CD8-positive, alpha-beta memory T cell (primary cell): ENCODE measurements around the gene ANO1. TPM values are rescaled to one million over a fixed set of nuclear protein-coding genes. Genes with fewer than 3 reads are reported as not detected.

Experiments used
- CTCF ChIA-PET: fragments of 350-600 bp; sonication (Branson Sonifier 250); formaldehyde crosslinking; loops from one replicate; lab custom pipeline; 2021; ENCODE audit warnings: antibody characterized with exemption; lab: Charles Lee
- POLR2A ChIA-PET: fragments of 350-600 bp; sonication (Branson Sonifier 250); formaldehyde crosslinking; loops from one replicate; lab custom pipeline; 2021; ENCODE audit warnings: antibody characterized with exemption; lab: Charles Lee
- DNase-seq, 5 donors: peaks; one replicate each; pipeline versions ENCODE4 v3.0.0 to v3.0.0-alpha.2; 2020 to 2022; ENCODE audit warnings: mixed read lengths in 1 of 5
- H3K27ac ChIP-seq: one replicate; pipeline ENCODE4 v1.7.0; 2013; ENCODE audit warnings: low read depth, mild to moderate bottlenecking, low read length, moderate library complexity
- H3K27me3 ChIP-seq: 2 replicates; pipeline ENCODE4 v1.7.0; 2013; ENCODE audit warnings: low read length, mild to moderate bottlenecking; ENCODE audit not compliant: insufficient read depth, poor library complexity, severe bottlenecking
- H3K36me3 ChIP-seq: 2 replicates; pipeline ENCODE4 v1.7.0; 2013; ENCODE audit warnings: mild to moderate bottlenecking, low read length, moderate library complexity; ENCODE audit not compliant: insufficient read depth
- H3K4me1 ChIP-seq: 2 replicates; pipeline ENCODE4 v1.7.0; 2013; ENCODE audit warnings: mild to moderate bottlenecking, low read length, moderate library complexity; ENCODE audit not compliant: insufficient read depth
- H3K4me3 ChIP-seq: 2 replicates; pipeline ENCODE4 v1.7.0; 2013; ENCODE audit warnings: mild to moderate bottlenecking, low read length
- H3K9me3 ChIP-seq: 2 replicates; pipeline ENCODE4 v1.7.0; 2013; ENCODE audit warnings: mild to moderate bottlenecking, low read length
- H3K27ac Mint-ChIP-seq, 8 donors: one replicate each; pipeline ENCODE4 v1.8.0; 2020 to 2021; ENCODE audit warnings: mixed read lengths in 8 of 8, mild to moderate bottlenecking in 6 of 8, inconsistent platforms in 3 of 8, moderate library complexity in 3 of 8
- H3K27me3 Mint-ChIP-seq, 2 donors: one replicate each; pipeline ENCODE4 v1.8.0; 2020 to 2021; ENCODE audit warnings: mixed read lengths in 2 of 2, mild to moderate bottlenecking in 1 of 2, moderate library complexity in 1 of 2
- H3K36me3 Mint-ChIP-seq, 3 donors: one replicate each; pipeline ENCODE4 v1.8.0; 2020 to 2021; ENCODE audit warnings: mixed read lengths in 3 of 3, inconsistent platforms in 1 of 3, mild to moderate bottlenecking in 1 of 3
- H3K4me1 Mint-ChIP-seq, 3 donors: one replicate each; pipeline ENCODE4 v1.8.0; 2020 to 2021; ENCODE audit warnings: mixed read lengths in 3 of 3, inconsistent platforms in 1 of 3, mild to moderate bottlenecking in 1 of 3
- H3K4me3 Mint-ChIP-seq, 7 donors: one replicate each; pipeline ENCODE4 v1.8.0; 2020 to 2021; ENCODE audit warnings: mixed read lengths in 7 of 7, mild to moderate bottlenecking in 6 of 7, moderate library complexity in 4 of 7, inconsistent platforms in 2 of 7
- H3K9me3 Mint-ChIP-seq, 5 donors: one replicate each; pipeline ENCODE4 v1.8.0; 2020 to 2022; ENCODE audit warnings: mixed read lengths in 5 of 5, mild to moderate bottlenecking in 3 of 5, moderate library complexity in 2 of 5, inconsistent platforms in 1 of 5
- polyA plus RNA-seq: library from polyadenylated mRNA; unstranded; fragments of 300-500 nt; fragmentation: Illumina TruSeq; gene quantifications from one replicate; pipeline ENCODE4 v1.2.3, GENCODE V29; 2021
- total RNA-seq, 2 experiments: library from RNA; stranded (reverse); gene quantifications; one replicate each; pipeline ENCODE4 v1.2.3, GENCODE V29; 2021

Gene ANO1
- total and polyA plus RNA-seq, 3 experiments from 2014 or later: not detected

DNA sequence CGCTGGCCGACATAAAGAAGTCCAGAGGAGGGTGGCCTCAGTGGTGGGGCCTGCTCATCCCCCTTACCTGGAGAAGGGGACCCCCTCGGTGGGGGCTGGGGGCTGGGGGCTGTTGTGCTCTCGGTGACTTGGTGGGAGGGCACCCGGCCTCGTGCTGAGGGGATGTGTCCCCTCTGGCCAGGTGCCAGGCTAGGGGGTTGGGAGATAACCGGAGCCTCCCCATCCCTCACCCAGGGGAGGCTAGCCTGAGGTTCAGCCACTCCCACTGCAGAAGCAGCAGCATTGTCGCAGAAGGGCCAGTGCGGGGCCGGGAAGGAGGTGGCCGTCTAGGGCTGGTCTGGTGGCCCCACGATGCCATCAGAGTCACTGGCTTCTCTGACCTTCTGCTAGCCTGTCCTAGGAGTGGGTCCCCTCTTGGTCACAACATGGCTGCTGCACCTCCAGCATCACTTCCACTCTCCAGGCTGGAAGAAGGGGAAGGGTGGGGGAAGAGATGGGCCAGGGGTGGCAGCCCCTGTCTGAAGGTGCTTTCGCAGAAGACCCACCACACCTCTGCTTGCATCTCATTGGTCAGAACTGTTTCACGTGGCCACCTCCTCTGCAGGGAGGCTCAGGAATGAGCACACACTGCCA, 80.8 kb downstream of the ANO1 start:
- no peak for DNase-seq
- ChIA-PET POLR2A (no interaction called here), CTCF (no interaction called here)
- H3K4me3 ChIP-seq: no peak overlapping the region
- Mint-ChIP-seq H3K4me1 (no peaks in the 10 kb centered on the region), H3K27ac (no peak overlapping the region), H3K27me3 (peaks cover 8 to 14% of the 10 kb centered on the region in 2 donors), H3K36me3 (no peaks in the 10 kb centered on the region), H3K4me3 (no peak overlapping the region), H3K9me3 (peaks cover 0 to 3% (median 0%) of the 10 kb centered on the region in 5 donors)
- no peaks in the 10 kb centered on the region for H3K27me3 ChIP-seq
- H3K9me3 ChIP-seq: no peaks in the 10 kb centered on the region
- no peaks in the 10 kb centered on the region for H3K36me3 ChIP-seq
- no peak overlapping the region for H3K27ac ChIP-seq
- no peaks in the 10 kb centered on the region for H3K4me1 ChIP-seq

DNA sequence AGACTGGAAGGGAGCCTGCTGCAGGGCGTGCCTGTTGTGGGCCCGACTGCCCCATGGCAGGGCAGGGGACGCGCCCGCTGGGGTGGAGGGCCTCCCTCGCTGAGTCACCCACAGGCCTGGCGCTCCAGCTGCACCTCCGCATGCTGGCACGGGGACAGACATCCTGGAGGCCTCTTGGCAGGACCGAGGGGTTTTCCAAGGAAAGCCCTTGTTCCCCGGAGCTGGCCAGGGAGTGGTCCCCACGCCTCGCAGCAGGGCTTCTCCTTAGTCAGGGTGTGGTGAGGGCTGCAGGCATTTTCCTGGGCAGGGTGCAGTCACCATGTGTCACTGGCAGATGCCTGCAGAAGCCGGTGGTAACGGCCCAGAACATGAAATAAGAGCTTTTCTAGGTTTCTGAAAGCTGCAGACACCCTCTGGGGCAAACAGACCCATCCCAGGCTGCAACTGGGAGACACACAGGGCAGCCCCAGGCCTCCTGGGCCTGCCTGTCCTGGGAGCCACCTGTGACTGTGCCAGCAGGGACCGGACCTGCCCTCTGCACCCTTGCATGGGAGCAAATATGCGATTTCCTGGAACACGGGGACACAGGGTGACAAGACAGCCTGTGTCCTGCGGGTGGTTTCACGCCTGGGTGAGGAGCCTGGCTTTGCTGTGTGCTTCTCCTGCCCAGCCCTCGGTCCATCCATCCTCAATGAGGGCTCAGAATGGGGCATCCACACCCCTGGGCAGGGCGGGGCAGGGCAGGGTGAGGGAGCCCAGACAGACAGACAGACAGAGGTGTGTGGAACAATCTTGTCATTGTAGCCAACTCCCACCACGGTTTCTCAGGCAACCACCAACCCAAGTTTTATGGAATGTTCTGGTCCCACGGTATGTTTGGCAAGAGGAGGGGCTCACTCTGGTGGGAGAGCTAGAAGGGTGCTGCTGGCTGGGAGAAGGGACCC, 81.8 kb downstream of the ANO1 start:
- peaks cover 8 to 14% of the 10 kb centered on the region in 2 donors for H3K27me3 Mint-ChIP-seq
- ChIA-PET POLR2A (no interaction called here), CTCF (no interaction called here)
- Histone ChIP-seq H3K27me3 (no peaks in the 10 kb centered on the region), H3K27ac (no peak overlapping the region), H3K4me1 (no peaks in the 10 kb centered on the region), H3K9me3 (no peaks in the 10 kb centered on the region), H3K4me3 (no peak overlapping the region), H3K36me3 (no peaks in the 10 kb centered on the region)
- H3K27ac Mint-ChIP-seq: no peak overlapping the region
- H3K4me3 Mint-ChIP-seq: no peak overlapping the region
- H3K36me3 Mint-ChIP-seq: no peaks in the 10 kb centered on the region
- H3K9me3 Mint-ChIP-seq: peaks cover 0 to 3% (median 0%) of the 10 kb centered on the region in 5 donors
- no peaks in the 10 kb centered on the region for H3K4me1 Mint-ChIP-seq
- DNase-seq: no peak

GRCh38 chr11:70161043-70161625, 83.0 kb downstream of the ANO1 start:
- H3K4me1 ChIP-seq: no peaks in the 10 kb centered on the region
- H3K36me3 ChIP-seq: no peaks in the 10 kb centered on the region
- peaks cover 8 to 14% of the 10 kb centered on the region in 2 donors for H3K27me3 Mint-ChIP-seq
- no peaks in the 10 kb centered on the region for H3K27me3 ChIP-seq
- ChIA-PET POLR2A (no interaction called here), CTCF (no interaction called here)
- no peaks in the 10 kb centered on the region for H3K9me3 Mint-ChIP-seq
- no peak overlapping the region for H3K4me3 Mint-ChIP-seq
- no peak overlapping the region for H3K4me3 ChIP-seq
- H3K36me3 Mint-ChIP-seq: no peaks in the 10 kb centered on the region
- no peaks in the 10 kb centered on the region for H3K9me3 ChIP-seq
- H3K27ac ChIP-seq: no peak overlapping the region
- no peak for DNase-seq
- no peaks in the 10 kb centered on the region for H3K4me1 Mint-ChIP-seq
- H3K27ac Mint-ChIP-seq: no peak overlapping the region

- Mint-ChIP-seq H3K27me3 (peaks cover 2 to 30% of the 10 kb centered on the region in 2 donors), H3K4me1 (no peaks in the 10 kb centered on the region), H3K27ac (no peak overlapping the region), H3K9me3 (no peaks in the 10 kb centered on the region), H3K36me3 (no peaks in the 10 kb centered on the region), H3K4me3 (no peak overlapping the region)
- POLR2A ChIA-PET: no interaction called here
- Histone ChIP-seq H3K4me3 (no peak overlapping the region), H3K9me3 (no peaks in the 10 kb centered on the region), H3K27me3 (no peaks in the 10 kb centered on the region), H3K4me1 (no peaks in the 10 kb centered on the region), H3K36me3 (no peaks in the 10 kb centered on the region), H3K27ac (no peak overlapping the region)
- no peak for DNase-seq
- CTCF ChIA-PET: no interaction called here
These were observed 86.6 kb downstream of the ANO1 start for GRCh38 chr11:70164705-70165104.

- DNase-seq: no peak
- Histone ChIP-seq H3K27ac (no peak overlapping the region), H3K4me3 (no peak overlapping the region), H3K9me3 (no peaks in the 10 kb centered on the region), H3K4me1 (no peaks in the 10 kb centered on the region), H3K36me3 (no peaks in the 10 kb centered on the region), H3K27me3 (no peaks in the 10 kb centered on the region)
- H3K9me3 Mint-ChIP-seq: no peaks in the 10 kb centered on the region
- H3K4me3 Mint-ChIP-seq: no peak overlapping the region
- ChIA-PET CTCF (no interaction called here), POLR2A (no interaction called here)
- no peaks in the 10 kb centered on the region for H3K4me1 Mint-ChIP-seq
- H3K27me3 Mint-ChIP-seq: peaks cover 2 to 28% of the 10 kb centered on the region in 2 donors
- no peak overlapping the region for H3K27ac Mint-ChIP-seq
- no peaks in the 10 kb centered on the region for H3K36me3 Mint-ChIP-seq
These were observed 89.0 kb downstream of the ANO1 start for GRCh38 chr11:70167120-70167519.

GRCh38 chr11:70167723-70168404, 89.7 kb downstream of the ANO1 start:
- POLR2A ChIA-PET: no interaction called here
- Histone ChIP-seq H3K36me3 (no peaks in the 10 kb centered on the region), H3K27ac (no peak overlapping the region), H3K27me3 (no peaks in the 10 kb centered on the region), H3K4me1 (no peaks in the 10 kb centered on the region), H3K4me3 (no peak overlapping the region), H3K9me3 (no peaks in the 10 kb centered on the region)
- DNase-seq: no peak
- Mint-ChIP-seq H3K27me3 (peaks cover 2 to 25% of the 10 kb centered on the region in 2 donors), H3K9me3 (no peaks in the 10 kb centered on the region), H3K4me1 (no peaks in the 10 kb centered on the region), H3K27ac (no peak overlapping the region), H3K36me3 (no peaks in the 10 kb centered on the region), H3K4me3 (no peak overlapping the region)
- CTCF ChIA-PET: no interaction called here

DNA sequence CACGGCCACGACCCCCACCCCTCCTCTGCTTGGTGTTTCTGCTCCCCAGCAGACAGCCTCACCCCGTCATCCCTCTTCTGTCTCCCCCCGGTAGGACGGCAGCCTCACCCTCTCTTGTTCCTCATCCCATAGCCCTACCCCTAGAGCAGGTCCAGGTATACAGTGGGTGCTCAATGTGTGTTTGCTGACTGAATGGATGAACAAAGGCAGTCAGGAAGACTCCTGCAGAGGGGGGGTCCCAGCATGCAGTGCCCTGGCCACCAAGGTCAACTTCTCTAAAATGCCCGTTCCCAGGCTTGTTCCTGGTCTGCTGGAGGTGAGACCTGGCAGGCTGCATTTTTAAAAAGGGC, 90.3 kb downstream of the ANO1 start:
- no peak for DNase-seq
- no peaks in the 10 kb centered on the region for H3K4me1 ChIP-seq
- POLR2A ChIA-PET: no interaction called here
- CTCF ChIA-PET: no interaction called here
- no peaks in the 10 kb centered on the region for H3K9me3 ChIP-seq
- H3K36me3 Mint-ChIP-seq: no peaks in the 10 kb centered on the region
- peaks cover 2 to 21% of the 10 kb centered on the region in 2 donors for H3K27me3 Mint-ChIP-seq
- H3K4me1 Mint-ChIP-seq: no peaks in the 10 kb centered on the region
- H3K36me3 ChIP-seq: no peaks in the 10 kb centered on the region
- H3K27ac Mint-ChIP-seq: no peak overlapping the region
- no peak overlapping the region for H3K4me3 Mint-ChIP-seq
- H3K27me3 ChIP-seq: no peaks in the 10 kb centered on the region
- no peaks in the 10 kb centered on the region for H3K9me3 Mint-ChIP-seq
- no peak overlapping the region for H3K4me3 ChIP-seq
- H3K27ac ChIP-seq: no peak overlapping the region

- no peaks in the 10 kb centered on the region for H3K4me1 ChIP-seq
- Mint-ChIP-seq H3K27me3 (peaks cover 2 to 21% of the 10 kb centered on the region in 2 donors), H3K4me1 (no peaks in the 10 kb centered on the region), H3K9me3 (no peaks in the 10 kb centered on the region), H3K4me3 (no peak overlapping the region), H3K36me3 (no peaks in the 10 kb centered on the region), H3K27ac (no peak overlapping the region)
- no peaks in the 10 kb centered on the region for H3K36me3 ChIP-seq
- no peak overlapping the region for H3K27ac ChIP-seq
- CTCF ChIA-PET: no interaction called here
- no peak overlapping the region for H3K4me3 ChIP-seq
- no peaks in the 10 kb centered on the region for H3K27me3 ChIP-seq
- DNase-seq: no peak
- H3K9me3 ChIP-seq: no peaks in the 10 kb centered on the region
- POLR2A ChIA-PET: no interaction called here
These were observed 91.0 kb downstream of the ANO1 start for GRCh38 chr11:70169127-70169526.
